ENCODE results near the gene AIMP2.

The AIMP2 gene

DNA sequence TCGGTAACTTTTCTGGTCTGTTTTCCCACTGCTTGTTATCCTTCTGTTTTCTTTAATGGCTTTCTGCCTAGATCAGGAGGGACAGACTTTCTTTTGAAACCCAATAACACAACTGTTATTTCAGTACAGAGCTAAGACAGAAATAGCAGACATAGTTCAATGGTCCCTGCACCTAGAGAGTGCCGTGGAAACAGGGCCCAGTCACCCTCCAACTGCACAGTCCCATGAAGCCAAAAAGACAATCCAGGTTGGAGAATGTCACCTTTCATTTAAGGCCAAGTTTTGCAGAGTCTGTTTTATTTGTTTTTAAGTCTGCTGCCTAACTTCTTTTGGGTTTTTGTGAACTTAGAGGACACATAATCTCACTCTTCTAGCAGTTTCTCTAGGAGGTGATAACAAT lies 2.5 kb downstream of the AIMP2 start:
- TF ChIP-seq, protein P1, sequence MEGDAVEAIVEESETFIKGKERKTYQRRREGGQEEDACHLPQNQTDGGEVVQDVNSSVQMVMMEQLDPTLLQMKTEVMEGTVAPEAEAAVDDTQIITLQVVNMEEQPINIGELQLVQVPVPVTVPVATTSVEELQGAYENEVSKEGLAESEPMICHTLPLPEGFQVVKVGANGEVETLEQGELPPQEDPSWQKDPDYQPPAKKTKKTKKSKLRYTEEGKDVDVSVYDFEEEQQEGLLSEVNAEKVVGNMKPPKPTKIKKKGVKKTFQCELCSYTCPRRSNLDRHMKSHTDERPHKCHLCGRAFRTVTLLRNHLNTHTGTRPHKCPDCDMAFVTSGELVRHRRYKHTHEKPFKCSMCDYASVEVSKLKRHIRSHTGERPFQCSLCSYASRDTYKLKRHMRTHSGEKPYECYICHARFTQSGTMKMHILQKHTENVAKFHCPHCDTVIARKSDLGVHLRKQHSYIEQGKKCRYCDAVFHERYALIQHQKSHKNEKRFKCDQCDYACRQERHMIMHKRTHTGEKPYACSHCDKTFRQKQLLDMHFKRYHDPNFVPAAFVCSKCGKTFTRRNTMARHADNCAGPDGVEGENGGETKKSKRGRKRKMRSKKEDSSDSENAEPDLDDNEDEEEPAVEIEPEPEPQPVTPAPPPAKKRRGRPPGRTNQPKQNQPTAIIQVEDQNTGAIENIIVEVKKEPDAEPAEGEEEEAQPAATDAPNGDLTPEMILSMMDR (IDR thresholded peaks at IDR 0.05) = no peak
- DNase-seq (ENCODE audit: low spot score) = no peak
- Histone ChIP-seq H3K4me3 (no peak overlapping the region), H3K27ac (no peak overlapping the region)

DNA sequence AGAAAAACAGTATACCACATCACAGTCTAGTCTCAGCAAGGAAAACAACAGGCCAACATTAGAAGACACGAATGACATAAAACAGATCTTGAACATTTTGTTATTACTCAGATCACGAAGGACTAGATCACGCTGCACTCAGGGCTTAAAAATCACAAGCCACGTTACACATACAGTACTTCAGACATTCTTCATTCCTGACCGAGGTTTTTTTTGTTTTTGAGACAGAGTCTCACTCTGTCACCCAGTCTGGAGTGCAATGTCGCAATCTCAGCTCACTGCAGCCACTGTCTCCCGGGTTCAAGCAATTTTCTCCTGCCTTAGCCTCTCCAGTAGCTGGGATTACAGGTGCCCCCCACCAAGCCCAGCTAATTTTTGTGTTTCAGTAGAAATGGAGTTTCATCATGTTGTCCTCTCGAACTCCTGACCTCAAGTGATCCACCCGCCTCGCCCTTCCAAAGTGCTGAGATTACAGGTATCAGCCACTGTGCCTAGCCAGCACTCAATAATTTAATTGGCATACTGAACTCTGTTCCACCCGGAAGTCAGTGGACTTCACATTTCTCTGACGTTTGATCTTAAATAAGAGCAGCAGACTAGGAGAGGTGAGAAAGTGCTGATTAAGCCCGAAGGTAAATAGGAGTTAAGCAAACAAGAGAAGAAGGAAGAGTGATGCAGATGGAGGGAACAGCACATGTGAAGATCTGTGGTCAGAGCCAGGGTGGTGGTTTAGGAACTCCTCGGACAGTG lies 3.5 kb downstream of the AIMP2 start:
- no peak overlapping the region for H3K27ac ChIP-seq
- no peak for DNase-seq (ENCODE audit: low spot score)
- no peak overlapping the region for H3K4me3 ChIP-seq
- TF ChIP-seq, protein P1 (IDR thresholded peaks at IDR 0.05) = no peak

DNA sequence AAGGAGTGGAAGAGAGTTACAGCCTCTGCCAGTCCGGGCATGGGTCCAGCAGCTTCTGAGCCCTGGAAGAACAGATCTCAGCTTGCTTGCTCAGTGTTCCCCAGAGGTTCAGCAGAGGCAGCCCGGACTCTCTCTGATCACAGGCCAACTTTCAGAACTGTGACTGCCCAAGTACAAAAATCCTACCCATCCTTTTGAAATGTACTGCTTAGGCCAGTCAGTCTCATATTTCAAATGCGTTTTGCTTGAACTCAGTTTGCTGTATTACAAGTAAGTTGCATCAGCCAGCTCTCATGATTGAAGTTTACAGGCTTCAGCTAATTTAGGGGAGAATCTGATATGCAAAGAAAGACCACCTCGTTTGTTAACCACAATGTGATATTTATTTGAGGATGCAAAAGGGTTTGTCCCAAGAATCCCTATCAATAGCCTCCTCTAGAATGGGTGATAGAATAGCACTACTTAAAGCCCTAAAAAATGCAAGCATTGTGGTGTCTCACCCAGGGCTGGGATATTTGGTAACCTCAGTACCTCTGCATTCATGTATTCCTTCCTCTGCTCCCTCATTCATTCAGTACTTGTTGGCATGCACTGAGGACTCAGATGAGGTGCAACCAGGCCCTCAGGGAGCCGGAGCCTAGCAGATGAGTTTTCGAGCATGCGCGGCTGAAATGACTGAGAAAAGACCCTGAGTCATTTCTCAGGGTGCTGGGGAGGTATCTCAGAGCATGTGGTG lies 7.0 kb downstream of the AIMP2 start:
- no peak for DNase-seq (ENCODE audit: low spot score)
- Histone ChIP-seq H3K4me3 (no peak overlapping the region), H3K27ac (peak overlapping the region in 1 of 2 donors; percentile 21)
- TF ChIP-seq, protein P1 (IDR thresholded peaks at IDR 0.05) = no peak

DNA sequence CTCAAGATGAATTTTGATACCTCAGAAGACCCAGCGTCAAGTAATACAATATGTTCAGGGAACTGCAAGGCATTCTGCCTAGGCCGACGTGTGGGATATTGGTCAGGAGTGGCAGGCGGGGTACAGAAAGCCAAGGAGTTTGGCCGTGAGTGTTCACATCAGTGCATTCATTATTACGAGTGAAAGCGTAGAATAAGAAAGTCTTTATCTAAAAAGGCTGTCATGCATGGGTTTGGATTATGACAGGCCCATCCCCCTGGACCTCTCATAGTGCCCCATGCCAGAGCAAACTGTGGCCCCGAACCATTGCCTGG lies 7.5 kb downstream of the AIMP2 start:
- TF ChIP-seq, protein P1 (IDR thresholded peaks at IDR 0.05) = no peak
- DNase-seq (ENCODE audit: low spot score) = no peak
- Histone ChIP-seq H3K27ac (no peak overlapping the region), H3K4me3 (no peak overlapping the region)

DNA sequence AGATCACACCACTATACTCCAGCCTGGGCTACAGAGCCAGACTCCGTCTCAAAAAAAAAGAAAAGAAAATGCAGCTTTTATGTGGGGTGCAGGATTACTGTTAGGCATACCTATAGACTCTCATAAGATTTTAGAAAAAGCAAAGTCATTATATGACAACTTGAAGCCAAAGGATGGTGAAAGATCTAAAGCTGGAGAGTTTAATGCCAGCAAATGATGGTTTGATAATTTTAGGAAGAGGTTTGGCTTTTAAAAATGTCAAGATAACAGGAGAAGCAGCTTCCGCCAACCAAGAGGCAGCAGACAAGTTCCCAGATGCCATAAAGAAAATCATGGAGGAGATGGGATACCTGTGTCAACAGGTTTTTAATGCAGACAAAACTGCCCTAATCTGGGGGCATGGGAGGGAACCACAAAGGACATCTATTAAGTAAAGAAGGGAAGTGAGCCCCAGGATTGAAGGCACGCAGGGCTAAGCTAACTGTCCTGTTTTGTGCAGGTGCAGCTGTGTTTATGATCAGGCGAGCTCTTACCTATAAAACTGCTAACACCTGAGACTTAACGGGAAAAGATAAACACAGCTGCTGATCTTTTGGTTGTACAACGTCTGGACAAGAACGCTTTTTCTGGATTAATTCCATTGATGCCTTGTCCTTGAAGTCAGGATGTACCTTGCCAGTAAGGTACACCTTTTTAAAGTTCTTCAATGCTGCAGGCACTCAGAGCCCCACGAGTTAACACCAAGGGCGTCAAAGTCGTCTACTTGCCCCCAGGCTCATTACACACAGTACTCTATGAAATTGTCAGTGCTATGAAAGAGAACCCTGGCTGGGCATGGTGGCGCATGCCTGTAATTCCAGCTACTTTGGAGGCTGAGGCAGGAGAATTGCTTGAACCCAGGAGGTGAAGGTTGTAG lies 11.6 kb downstream of the AIMP2 start:
- TF ChIP-seq, protein P1 (IDR thresholded peaks at IDR 0.05) = no peak
- no peak overlapping the region for H3K27ac ChIP-seq

DNA sequence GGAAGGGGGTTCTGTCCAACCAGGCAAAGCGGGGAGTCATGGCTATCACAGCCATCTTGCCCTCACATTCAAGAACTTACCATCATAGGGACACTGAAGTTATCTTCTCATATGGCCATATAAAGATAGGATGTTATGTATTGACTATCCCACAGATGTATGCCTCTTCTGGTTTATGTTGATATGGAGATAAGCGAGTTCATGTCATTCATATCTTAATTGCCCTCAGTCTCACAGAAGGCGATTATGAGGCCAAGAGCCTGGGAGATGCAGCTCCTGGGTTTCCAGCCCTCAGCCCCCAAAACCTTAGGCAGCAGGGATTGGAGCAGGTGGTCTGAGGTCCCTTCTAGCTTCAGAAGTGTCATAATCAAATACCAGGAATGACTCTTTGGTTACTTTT lies 13.6 kb downstream of the AIMP2 start:
- H3K4me3 ChIP-seq = no peak overlapping the region
- no peak for DNase-seq (ENCODE audit: low spot score)
- H3K27ac ChIP-seq = no peak overlapping the region
- TF ChIP-seq, protein P1 (IDR thresholded peaks at IDR 0.05) = no peak

More for the DNA sequence above, 11.6 kb downstream of the AIMP2 start:
- H3K4me3 ChIP-seq = no peak overlapping the region
- no peak for DNase-seq (ENCODE audit: low spot score)

All from coronary artery (tissue), 2 donors.